Astrocyte (in vitro differentiated cells and primary cell): Measurements from ENCODE around the gene UGT1A10.

Source experiments
- CTCF ChIP-seq: IDR thresholded peaks from 2 replicates; pipeline ENCODE4 v1.5.1; 2011; ENCODE audit warnings: low read depth, mild to moderate bottlenecking, inconsistent platforms, low read length, moderate library complexity; ENCODE audit not compliant: insufficient read depth
- EZH2 ChIP-seq: IDR thresholded peaks from 2 replicates; pipeline ENCODE4 v1.6.1; 2012; ENCODE audit warnings: mild to moderate bottlenecking, low read length, inconsistent platforms; ENCODE audit not compliant: insufficient read depth

GRCh38 chr2:233603520-233603919 is 32.7 kb upstream of the UGT1A10 start:
- no peak for TF ChIP-seq CTCF
- TF ChIP-seq EZH2: no peak
